HG03095 (cell line): ENCODE data around the gene DMBT1.

Source experiments
- ATAC-seq: cut with Tn5 transposase; IDR thresholded peaks from one replicate; pipeline ENCODE4 v1.9.1; 2021; ENCODE audit warnings: moderate library complexity; ENCODE audit not compliant: unreplicated experiment

The DMBT1 gene

DNA sequence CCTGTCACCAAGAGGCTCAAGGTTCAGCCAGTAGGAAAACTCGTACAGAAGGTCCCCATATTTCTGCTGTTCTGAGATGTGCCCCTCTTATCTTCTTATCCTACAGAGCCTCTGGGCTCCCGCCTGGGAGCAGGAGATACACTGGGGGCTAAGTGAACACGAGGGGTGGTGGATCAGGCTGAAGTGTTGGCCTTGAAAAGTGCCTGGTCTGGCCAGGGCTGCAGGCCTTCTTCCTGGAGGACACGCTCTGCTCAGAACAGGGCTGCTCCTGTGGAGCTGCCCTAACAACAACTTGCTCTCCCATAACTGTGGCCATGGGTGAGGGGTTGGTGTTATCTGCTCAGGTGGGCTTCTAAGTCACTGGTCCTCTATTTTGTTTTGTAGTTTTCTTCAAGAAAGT is 105.4 kb downstream of the DMBT1 start:
- ATAC-seq: no peak

DNA sequence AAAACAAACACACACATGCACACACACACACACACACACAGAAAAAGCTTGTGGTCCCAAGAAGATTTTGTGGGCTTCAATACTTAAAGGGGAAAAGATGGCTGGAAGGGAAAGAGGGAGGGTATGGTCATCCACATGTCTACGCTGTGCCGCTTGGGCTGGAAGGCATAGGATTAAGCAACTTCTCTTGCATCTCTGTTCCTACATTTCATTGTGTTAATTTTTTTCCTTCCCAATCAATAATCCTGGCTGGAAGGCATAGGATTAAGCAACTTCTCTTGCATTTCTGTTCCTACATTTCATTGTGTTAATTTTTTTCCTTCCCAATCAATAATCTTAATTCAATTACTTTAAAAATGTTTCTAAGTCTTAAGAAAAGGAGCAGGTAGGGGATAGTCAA is 108.5 kb downstream of the DMBT1 start:
- no peak for ATAC-seq

DNA sequence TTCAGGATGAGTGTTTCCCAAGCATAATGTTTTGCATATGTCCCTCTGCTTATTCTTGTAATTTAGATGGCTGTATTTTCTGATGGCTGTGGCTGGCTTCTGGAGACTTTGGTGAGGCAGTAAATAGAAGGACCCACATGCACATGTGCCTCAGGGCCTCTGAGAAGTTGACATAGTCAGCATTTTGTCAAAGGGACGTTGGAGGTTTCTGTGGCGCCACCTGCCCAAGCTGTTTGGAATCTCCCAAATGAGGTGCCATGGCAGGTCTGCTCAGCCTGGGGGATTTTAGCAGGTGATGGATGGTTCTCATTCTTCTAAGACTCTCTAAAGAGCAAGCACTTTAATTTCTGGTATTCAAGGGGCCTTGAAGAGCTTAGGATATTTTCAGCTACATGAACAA is 109.3 kb downstream of the DMBT1 start:
- no peak for ATAC-seq

DNA sequence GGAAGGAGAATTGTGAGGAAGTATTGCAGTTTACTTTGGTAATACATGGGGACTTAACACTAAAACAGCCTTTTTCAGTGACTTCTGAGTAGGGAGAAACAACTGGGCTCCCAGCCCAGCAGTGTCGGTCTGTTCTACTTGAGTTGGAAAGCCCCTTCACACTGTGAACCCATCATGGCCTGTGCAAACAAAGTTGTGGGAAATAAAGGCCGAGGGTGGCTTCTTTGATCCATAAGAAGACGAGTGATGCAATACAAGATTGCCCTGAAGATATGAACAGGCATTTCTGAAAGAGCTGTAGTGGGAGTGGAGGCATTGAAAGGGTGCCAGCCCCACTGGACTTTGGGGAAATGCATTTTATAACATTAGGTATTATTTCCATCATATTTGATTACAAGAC is 110.8 kb downstream of the DMBT1 start:
- ATAC-seq: no peak

DNA sequence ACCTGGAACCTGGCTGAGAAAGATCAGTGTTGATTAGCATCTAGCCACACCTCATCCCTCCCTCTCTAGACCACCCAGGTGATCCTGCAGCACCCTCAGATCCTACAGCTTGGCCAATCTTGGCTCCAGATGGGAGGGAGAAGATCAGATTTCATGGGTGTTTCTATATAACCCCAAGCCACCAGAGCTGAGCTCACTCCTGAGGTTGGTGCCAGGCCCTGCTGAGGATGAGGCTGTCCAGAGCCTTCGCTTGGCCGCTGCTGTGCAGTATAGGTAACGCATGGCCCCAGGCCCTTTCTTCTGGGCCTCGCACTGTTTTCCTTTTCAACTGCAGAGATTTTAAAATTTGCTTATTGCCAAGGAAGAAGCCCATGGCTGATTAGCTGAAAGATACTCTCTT is 112.1 kb downstream of the DMBT1 start:
- ATAC-seq: no peak

DNA sequence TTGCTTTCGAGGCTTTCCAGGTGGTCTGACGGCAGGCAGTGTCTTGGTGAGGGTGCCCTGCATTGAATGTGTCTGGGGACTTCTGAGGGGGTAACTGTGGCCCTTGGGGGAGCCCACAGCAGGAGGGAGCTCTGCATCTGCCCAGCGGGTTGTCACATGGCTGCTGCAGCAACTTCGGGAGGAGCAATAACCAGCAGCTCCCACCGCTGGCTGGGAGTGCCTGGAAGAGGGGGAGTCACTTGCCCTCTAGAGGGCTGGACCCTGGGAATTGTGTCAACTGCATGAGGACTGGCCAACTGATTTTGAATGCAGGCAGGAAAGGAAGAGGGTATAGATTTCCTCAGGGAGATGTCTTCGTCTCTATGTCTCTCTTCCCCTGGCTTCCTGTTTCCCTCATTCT is 112.7 kb downstream of the DMBT1 start:
- ATAC-seq: no peak

DNA sequence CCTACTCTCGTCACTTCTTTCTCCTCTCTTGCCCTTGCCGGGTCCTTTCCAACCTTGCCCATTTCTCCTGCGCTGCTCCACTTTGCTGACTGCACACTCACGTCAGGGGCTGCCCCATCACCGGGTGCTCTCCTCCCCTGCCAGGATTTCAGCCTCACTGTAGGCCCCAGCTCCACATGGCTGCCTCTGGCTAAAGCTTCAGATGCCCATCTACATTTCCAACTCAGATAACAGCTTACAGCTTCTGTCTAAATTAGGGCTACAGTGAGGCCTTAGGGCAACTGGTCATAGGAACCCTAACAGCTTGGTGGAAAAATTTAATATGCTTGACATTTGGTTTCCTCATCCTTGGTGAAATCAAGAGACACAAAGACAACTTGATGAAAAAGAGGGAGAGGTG is 113.2 kb downstream of the DMBT1 start:
- ATAC-seq: no peak

DNA sequence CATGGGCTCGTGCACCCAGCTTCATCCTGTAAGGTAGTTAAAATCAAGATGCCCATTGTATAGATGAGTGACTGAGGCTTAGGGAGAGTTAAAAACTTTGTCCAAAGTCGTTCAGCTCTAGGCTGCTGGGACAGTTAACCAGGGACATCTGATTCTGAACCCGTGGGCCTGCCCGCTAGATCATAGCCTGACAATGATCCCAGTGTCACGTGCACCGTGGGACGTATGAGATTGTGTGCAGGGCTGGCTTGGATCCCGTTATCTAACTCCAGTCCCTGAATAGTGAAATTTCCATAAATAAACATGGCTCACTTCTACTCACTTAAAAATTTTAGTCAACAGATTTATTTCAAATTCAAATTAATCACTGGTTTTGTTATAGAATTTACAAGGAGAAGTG is 114.2 kb downstream of the DMBT1 start:
- ATAC-seq: no peak

DNA sequence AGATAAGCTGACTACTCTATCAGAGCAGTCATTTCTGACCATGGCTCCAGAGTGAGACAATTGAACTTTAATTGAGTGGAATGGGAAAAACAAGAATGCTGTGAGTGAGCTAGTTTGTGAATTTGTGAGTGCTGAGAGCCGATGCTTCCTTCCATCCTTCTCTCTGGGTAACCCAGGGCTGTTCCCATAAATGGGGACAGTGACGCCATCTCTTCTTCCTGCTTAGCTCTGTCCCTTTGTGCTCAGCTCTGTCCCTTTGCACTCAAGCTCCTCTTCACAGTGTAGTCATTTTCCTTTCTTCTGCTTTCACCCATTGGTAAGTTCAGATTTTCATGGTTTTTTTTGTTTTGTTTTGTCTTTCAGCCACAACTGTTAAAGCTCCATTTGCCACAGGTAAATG is 114.7 kb downstream of the DMBT1 start:
- ATAC-seq: no peak

DNA sequence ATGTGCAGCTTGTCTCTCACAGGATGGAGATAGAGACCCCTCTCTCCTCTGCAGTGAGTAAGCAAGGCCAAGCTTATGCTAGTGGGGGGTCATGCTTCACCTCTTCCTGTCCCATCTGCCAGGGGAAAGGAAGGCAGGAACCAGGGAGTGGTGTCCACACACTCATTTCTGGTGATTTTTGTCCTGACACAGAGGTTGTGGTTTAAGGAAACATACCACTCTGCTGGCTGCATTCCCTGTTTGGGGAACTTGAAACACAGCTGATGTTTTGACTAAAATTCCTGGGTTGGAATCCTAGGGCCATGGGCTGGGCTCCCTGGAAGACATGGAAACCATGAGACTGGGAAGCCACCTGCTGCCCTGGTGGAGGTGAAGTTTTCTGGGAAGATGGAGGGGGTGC is 117.7 kb downstream of the DMBT1 start:
- ATAC-seq: no peak

DNA sequence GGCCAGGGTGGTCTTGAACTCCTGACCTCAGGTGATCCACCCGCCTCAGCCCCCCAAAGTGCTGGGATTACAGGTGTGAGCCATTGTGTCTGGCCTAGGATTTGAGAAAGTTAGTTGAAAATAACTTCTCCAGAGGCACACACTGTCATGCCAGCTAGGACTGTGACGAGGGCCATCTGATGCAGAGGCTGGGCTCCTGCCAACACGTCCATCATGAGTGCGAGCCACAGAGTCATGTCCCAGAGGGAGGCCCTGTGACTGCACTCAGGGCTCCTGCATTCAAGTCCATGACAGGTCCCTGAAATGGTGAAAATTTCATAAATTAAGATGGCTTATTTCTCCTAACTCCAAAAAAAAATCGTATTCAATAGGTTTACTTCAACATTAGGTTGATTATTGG is 122.0 kb downstream of the DMBT1 start:
- no peak for ATAC-seq

DNA sequence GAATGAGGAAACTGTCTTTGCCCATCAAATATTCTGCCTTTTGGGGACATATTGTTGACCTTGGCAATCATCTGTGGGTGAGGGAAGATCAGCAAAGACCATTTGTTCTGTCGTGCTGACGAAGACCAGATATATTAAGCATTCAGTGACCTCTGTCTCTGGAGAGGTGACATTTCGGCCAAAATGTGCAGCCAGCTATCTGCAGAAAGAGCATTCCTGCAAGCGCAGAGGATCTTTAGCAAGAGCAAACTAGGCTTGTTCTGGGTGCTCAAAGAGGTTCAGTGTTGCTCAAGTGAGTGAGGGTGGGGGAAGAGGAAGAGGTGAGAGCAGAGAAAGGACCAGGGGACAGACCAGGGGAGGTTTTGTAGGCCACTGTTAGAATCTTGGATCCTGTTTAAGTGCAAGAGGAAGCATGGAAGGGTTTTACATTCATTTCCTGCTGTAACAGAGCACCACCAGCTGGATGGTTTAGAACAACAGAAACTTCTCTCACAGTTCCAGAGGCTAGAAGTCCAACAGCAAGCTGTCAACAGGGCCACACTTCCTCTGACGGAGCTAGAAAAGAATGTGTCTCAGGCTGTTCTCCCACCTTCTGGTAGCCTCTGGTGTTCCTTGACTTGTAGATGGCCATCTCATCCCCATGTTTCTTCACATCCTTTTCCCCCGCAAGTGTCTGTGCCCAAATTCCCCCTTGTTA is 127.9 kb downstream of the DMBT1 start:
- no peak for ATAC-seq

DNA sequence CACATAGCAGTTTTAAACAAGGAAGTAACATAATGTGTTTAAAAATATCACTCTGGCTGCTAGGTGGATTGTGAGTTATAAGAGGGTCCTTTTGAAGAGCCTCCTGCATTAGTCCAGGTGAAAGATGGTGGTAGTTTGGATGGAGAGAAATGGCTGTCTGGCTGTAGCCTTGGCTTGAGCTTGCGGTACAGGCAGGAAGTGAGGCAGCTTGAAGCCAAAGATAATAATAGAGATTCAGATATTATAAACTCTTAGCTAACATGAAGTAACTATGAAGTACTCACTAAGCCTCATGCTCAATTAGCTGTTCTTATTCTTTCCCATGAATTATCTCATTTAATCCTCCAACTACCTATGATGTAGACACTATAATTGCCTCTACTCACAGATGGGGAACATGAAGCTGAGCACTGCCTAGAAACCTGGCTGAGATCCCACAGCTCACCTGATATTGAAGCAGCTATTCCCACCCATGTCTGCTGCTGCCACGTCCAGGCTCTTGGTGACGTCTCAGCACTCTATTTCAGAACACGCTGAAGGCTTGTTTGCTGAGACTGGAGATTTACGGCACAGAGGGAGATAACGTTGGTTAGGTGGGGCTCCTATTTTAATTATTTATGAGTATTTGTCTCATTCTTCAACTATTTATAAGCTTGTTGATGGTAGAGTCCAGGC is 128.7 kb downstream of the DMBT1 start:
- ATAC-seq: no peak

DNA sequence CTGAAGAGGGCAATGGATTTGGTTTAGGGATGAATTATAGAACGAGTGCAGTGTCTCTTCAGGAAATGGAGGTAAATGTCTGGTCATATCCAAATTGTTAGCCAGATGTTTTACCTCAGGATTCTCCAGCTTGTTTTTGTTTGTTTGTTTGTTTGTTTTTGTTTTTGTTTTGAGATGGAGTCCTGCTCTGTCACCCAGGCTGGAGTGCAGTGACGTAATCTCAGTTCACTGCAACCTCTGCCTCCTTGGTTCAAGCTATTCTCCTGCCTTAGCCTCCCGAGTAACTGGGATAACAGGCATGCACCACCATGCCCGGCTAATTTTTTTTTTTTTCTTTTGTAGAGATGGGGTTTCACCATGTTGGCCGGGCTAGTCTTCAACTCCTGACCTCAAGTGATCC is 132.2 kb downstream of the DMBT1 start:
- ATAC-seq: no peak
